Measurements from ENCODE around the gene ABCC1.

The ABCC1 gene

GRCh38 chr16:16021988-16022682 lies 72.7 kb downstream of the ABCC1 start:
- DNase-seq: no peak

- DNase-seq: no peak
These were observed 73.3 kb downstream of the ABCC1 start for GRCh38 chr16:16022683-16023064.

GRCh38 chr16:16025214-16025968 lies 76.0 kb downstream of the ABCC1 start:
- DNase-seq: peak; percentile 86

- DNase-seq: no peak
These were observed 78.4 kb downstream of the ABCC1 start for GRCh38 chr16:16027728-16028310.

- DNase-seq: no peak
These were observed 79.0 kb downstream of the ABCC1 start for GRCh38 chr16:16028311-16028999.

GRCh38 chr16:16029431-16030011 lies 80.1 kb downstream of the ABCC1 start:
- no peak for DNase-seq

GRCh38 chr16:16030449-16030848 lies 81.0 kb downstream of the ABCC1 start:
- no peak for DNase-seq

- DNase-seq: no peak
These were observed 82.0 kb downstream of the ABCC1 start for GRCh38 chr16:16031401-16031800.

- DNase-seq: no peak
These were observed 83.0 kb downstream of the ABCC1 start for GRCh38 chr16:16032271-16032979.

GRCh38 chr16:16033208-16033717 lies 83.8 kb downstream of the ABCC1 start:
- DNase-seq: peak; percentile 67

GRCh38 chr16:16036359-16036792 lies 87.0 kb downstream of the ABCC1 start:
- no peak for DNase-seq

GRCh38 chr16:16037521-16037920 lies 88.1 kb downstream of the ABCC1 start:
- no peak for DNase-seq

- no peak for DNase-seq
These were observed 88.6 kb downstream of the ABCC1 start for GRCh38 chr16:16037970-16038369.

GRCh38 chr16:16038950-16039349 lies 89.5 kb downstream of the ABCC1 start:
- DNase-seq: no peak

- DNase-seq: no peak
These were observed 91.9 kb downstream of the ABCC1 start for GRCh38 chr16:16041196-16041892.

GRCh38 chr16:16042076-16042475 lies 92.7 kb downstream of the ABCC1 start:
- DNase-seq: no peak

GRCh38 chr16:16045296-16045695 lies 95.9 kb downstream of the ABCC1 start:
- DNase-seq: no peak

- DNase-seq: no peak
These were observed 96.5 kb downstream of the ABCC1 start for GRCh38 chr16:16045879-16046278.

GRCh38 chr16:16047761-16048160 lies 98.3 kb downstream of the ABCC1 start:
- no peak for DNase-seq

- DNase-seq: no peak
These were observed 99.6 kb downstream of the ABCC1 start for GRCh38 chr16:16048904-16049582.

GRCh38 chr16:16050106-16050505 lies 100.7 kb downstream of the ABCC1 start:
- DNase-seq: no peak
